ENCODE results near the gene RASA4.
"Not testable (repeated sequence)": the region's sequence is repeated elsewhere in the genome, so short reads cannot be mapped to it uniquely, and the experiment has no call there.

The RASA4 gene

DNA sequence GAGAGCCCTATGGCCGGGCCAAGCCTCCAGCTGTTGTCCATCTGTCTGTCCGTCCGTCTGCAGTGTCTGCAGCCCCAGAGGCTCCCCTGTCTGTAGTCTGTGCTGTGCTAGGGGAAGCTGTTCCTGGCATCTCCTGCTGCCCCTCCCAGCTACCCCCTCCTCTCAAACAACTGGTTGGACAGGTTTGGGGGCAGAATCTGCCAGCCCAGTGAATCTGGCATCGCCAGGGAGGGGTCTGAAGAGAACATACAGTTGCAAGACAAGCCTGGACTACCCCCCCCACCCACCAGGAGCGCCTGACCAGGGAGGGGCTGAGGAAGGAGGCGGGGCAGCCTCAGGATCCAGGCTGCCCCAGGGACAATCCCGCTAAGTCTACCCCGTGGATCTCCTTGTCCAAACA is 73.0 kb downstream of the RASA4 start, which contains the start of gene UPK3BL2:
Gene UPK3BL2, minus strand, starts transcription at position 101 of the 400 bp plus-strand sequence. Its CDS starts 60 bp downstream, at position 41.
- DNase-seq (ENCODE audit: low read depth in 2 of 2), result not testable (repeated sequence)

GRCh38 chr7:102542771-102543170 is 73.8 kb downstream of the RASA4 start:
- DNase-seq (ENCODE audit: low read depth in 2 of 2), result not testable (repeated sequence)

DNA sequence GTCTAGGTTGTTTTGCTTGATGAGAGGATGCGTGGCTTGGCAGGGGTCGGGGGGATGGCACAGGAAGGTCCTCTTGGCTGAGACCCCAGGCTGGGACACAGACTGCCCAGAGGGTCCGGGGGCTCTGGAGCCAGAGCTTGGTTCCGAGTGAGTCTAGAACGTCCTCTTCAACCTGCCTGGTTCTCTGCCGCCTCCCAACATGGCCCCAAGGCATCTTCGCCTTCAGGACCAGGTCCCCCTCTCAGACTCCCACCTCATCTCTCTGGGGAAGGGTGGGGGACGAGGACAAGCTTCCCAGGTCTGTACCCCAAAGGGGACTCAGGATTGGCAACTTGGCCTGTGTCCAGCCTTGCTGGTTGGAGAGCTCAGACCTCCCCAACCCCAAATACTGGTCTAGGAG is 74.5 kb downstream of the RASA4 start:
- not testable (repeated sequence) for DNase-seq (ENCODE audit: low read depth in 2 of 2)

- not testable (repeated sequence) for DNase-seq (ENCODE audit: low read depth in 2 of 2)
These were observed 76.0 kb downstream of the RASA4 start for GRCh38 chr7:102540604-102541003.

DNA sequence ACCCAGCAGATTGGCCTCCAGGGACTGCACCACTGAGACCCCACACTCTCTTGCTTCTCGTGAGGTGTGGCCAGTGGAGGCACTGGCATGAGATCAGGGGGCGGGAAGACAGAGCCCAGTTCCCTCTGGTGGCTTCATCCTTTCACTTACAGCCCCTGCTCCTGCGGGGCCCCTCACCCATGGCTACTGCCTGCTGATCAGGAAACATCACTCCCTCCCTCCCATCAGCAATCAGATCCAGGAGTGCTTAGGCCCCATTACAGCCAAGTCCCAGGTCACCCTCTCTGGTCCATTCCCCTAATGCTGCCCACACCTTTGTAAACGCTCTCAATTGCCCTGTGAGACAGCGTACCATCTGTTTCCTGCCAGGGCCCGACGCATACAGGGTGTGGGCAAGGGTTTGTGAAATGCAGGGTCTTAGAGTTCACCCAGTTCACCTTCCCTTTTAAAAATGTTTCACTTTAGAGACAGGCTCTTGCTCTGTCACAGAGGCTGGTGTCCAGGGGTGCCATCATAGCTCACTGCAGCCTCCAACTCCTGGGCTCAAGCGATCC is 81.4 kb downstream of the RASA4 start:
- not testable (repeated sequence) for DNase-seq (ENCODE audit: low read depth in 2 of 2)

DNA sequence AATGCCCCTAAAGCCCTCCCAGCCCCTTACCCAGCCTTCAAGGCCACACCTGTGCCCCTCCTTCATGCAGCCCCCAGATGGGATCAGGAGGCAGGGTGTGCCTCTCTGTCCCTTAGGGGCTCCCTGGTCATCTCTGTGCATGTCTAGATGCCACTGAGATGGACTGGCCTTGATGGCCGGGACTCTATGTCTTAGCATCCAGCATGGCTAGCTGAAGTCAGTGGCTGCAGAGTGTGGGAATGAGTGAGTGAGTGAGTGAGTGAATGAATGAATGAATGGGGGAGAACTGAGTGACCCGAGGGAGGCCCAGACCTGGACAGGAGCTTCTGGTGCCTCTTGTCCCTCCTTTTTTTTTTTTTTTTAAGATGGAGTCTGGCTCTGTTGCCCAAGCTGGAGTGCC is 84.4 kb downstream of the RASA4 start:
- not testable (repeated sequence) for DNase-seq (ENCODE audit: low read depth in 2 of 2)

DNA sequence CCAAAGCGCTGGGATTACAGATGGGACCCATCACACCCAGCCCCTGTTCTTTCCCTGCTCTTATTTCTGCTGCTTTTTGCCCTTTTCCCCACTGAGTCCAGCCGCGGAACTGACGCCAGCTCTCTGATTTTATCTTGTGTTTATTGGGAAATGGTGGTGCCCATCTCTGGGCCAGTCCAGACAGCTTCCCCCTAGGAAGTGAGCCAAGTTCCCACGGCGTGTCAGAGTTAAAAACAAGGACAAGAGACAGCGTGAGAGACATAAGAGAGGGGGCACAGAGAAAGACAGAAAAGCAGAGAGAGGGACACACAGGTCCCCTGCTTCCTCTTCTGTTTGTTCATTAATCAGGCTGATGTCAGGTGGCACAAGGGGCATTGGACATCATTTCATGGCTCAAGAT is 85.0 kb downstream of the RASA4 start:
- DNase-seq (ENCODE audit: low read depth in 2 of 2), result not testable (repeated sequence)

DNA sequence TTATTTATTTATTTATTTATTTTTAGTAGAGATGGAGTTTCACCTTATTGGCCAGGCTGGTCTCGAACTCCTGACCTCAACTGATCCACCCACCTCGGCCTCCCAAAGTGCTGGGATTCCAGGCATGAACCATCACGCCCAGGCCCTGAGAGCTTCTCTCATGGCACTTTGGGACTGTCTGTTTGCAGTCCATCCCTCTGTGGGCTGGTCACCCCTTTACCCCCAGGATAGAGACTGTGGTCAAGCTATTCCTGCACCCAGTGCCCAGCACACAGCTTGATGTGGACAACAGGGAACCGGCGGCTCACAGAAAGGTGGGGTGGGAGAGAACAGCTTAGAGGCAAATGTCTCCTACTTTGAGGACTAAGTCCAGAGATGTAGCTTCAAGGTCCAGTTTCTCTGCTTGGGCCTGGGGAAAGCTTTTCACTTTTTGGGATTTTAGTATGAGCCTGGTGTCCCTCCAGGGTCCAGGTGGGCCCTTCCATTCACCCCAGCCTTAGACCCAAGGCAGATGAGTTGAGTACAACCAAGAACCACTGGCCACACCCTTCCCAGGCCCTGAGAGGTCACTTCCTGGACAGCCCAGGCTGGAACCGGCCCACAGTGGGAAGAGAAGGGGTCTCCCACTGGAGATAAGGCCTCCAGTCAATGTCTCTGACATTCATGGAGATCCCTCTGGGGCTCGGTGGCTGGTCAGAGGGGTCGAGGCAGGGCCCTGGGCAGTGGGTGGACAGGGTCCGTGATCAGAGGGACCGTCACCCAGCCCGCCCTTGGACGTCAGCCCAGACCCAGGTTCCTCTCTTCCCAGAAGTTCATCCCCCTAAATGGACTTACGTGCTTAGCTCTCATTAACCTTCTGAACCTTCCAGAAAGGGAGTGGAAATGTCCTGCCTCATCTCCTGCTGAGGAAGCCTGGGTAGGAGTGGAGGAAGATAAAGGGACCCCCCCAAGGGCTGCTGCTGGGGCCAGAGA is 88.4 kb downstream of the RASA4 start:
- DNase-seq (ENCODE audit: low read depth in 2 of 2), result not testable (repeated sequence)

DNA sequence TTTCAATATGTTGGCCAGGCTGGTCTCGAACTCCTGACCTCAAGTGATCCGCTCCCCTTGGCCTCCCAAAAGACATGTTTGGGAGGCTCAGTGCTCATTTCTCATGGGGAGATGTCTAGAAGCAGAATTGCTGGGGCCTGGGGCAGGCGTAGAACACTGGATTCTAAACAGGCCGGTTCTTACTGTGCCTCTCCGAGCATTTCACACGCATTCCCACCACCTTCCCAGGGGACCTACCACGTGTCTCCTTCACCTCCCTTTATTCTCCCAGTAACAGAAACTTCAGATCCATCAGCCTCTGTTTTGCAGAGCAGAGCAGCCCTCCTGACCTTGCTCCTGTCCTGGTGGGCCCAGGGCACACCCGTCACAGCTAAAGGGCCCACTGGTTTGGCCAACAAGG is 89.4 kb downstream of the RASA4 start:
- not testable (repeated sequence) for DNase-seq (ENCODE audit: low read depth in 2 of 2)

DNA sequence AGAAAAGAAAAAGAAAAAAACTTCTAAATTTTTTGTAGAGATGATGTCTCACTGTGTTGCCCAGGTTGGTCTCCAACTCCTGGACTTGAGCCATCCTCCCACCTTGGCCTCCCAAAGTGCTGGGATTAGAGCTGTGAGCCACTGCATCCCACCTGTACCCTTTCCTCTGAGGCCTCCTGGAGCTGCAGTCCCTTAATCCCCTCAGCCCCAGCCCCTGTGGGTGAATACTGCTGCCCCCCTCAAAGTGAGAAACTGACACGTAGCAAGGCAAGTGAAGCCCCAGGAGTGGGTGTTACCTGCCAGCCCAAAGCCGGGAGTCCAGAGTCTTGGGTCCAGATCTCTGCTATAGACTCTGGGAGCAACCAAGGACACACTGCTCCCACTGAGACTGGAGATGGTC is 91.8 kb downstream of the RASA4 start:
- DNase-seq (ENCODE audit: low read depth in 2 of 2), result not testable (repeated sequence)

Measured in stimulated activated CD4-positive, alpha-beta T cell treated with anti-CD3 and anti-CD28 coated beads, Interleukin-12 subunit alpha, Interleukin-12 subunit beta, amount 100 ng/mL, for 24 hours (primary cell).